Immature natural killer cell (primary cell): ENCODE results near the gene ACSL4. TPM values are rescaled to one million over a fixed set of nuclear protein-coding genes. Genes with fewer than 3 reads are reported as not detected.
"Not testable (repeated sequence)": the region's sequence is repeated elsewhere in the genome, so short reads cannot be mapped to it uniquely, and the experiment has no call there.

Experiments
- DNase-seq, 3 donors: peaks; one replicate each; pipeline ENCODE4 v3.0.0; 2022; ENCODE audit warnings: mixed read lengths in 1 of 3
- H3K27ac Mint-ChIP-seq, 6 donors: one replicate each; pipeline ENCODE4 v1.8.0; 2020; ENCODE audit warnings: mixed read lengths in 6 of 6, mild to moderate bottlenecking in 5 of 6, inconsistent platforms in 4 of 6, moderate library complexity in 3 of 6
- H3K27me3 Mint-ChIP-seq, 3 donors: one replicate each; pipeline ENCODE4 v1.8.0; 2020 to 2021; ENCODE audit warnings: low read depth in 3 of 3, mild to moderate bottlenecking in 3 of 3, mixed read lengths in 3 of 3, moderate library complexity in 3 of 3, inconsistent platforms in 1 of 3
- H3K36me3 Mint-ChIP-seq, 3 donors: one replicate each; pipeline ENCODE4 v1.8.0; 2020; ENCODE audit warnings: mixed read lengths in 3 of 3, inconsistent platforms in 2 of 3, mild to moderate bottlenecking in 2 of 3
- H3K4me1 Mint-ChIP-seq, 2 donors: one replicate each; pipeline ENCODE4 v1.8.0; 2020; ENCODE audit warnings: inconsistent platforms in 2 of 2, mild to moderate bottlenecking in 2 of 2, mixed read lengths in 2 of 2, moderate library complexity in 1 of 2
- H3K4me3 Mint-ChIP-seq, 5 donors: one replicate each; pipeline ENCODE4 v1.8.0; 2020; ENCODE audit warnings: mild to moderate bottlenecking in 5 of 5, mixed read lengths in 5 of 5, inconsistent platforms in 3 of 5, moderate library complexity in 3 of 5
- H3K9me3 Mint-ChIP-seq, 6 donors: one replicate each; pipeline ENCODE4 v1.8.0; 2020; ENCODE audit warnings: mild to moderate bottlenecking in 6 of 6, mixed read lengths in 6 of 6, inconsistent platforms in 4 of 6, moderate library complexity in 3 of 6
- polyA plus RNA-seq, 3 donors: library from polyadenylated mRNA; unstranded; fragments of 300-500 nt; fragmentation: Illumina TruSeq; gene quantifications; one replicate each; pipeline ENCODE4 v1.2.3, GENCODE V29; 2021

The ACSL4 gene
- polyA plus RNA-seq, 3 donors from 2014 or later: 2.6 to 9.5 (median 8.7) TPM

GRCh38 chrX:109747681-109748080 lies 14.6 kb upstream of the ACSL4 start:
- H3K4me3 Mint-ChIP-seq: no peak overlapping the region
- no peaks in the 10 kb centered on the region for H3K36me3 Mint-ChIP-seq
- H3K9me3 Mint-ChIP-seq: no peaks in the 10 kb centered on the region
- H3K27me3 Mint-ChIP-seq: peaks cover 0 to 7% (median under 1%) of the 10 kb centered on the region in 3 donors
- DNase-seq: no peak
- no peaks in the 10 kb centered on the region for H3K4me1 Mint-ChIP-seq
- H3K27ac Mint-ChIP-seq: no peak overlapping the region

DNA sequence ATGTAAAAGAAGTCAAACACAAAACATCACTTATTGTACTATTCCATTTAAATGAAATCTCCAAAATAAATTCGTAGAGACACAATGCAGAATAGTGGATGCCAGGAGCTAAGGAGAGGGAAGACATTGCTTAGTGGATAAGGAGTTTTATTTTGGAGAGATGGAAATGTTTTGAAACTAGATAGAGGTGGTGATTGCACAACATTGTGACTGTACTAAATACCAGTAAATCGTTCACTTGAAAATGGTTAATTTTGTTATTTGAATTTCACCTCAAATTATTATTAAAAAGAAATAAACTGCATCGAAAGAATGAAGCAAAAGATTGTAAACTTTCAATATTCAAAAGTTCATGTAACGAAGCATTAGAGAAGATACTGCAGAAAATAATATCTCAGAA lies 9.7 kb upstream of the ACSL4 start:
- no peaks in the 10 kb centered on the region for H3K9me3 Mint-ChIP-seq
- H3K4me3 Mint-ChIP-seq: no peak overlapping the region
- H3K36me3 Mint-ChIP-seq: no peaks in the 10 kb centered on the region
- DNase-seq: no peak
- no peak overlapping the region for H3K27ac Mint-ChIP-seq
- no peaks in the 10 kb centered on the region for H3K4me1 Mint-ChIP-seq
- peaks cover 0 to 8% (median 2%) of the 10 kb centered on the region in 3 donors for H3K27me3 Mint-ChIP-seq

DNA sequence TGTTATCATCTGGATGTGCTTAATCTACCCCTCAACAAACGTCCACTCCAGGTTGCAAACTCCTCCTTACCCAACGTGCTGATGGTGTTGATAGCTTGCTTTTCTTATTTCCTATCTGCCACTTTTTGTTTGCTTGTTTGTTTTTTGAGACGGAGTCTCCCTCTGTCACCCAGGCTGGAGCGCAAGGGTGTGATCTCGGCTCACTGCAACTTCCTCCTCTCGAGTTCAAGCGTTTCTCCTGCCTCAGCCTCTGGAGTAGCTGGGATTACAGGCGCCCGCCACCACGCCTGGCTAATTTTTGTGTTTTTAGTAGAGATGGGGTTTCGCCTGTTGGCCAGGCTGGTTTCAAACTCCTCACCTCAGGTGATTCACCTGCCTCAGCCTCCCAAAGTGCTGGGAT lies 7.8 kb upstream of the ACSL4 start:
- not testable (repeated sequence) for H3K27me3 Mint-ChIP-seq, H3K4me3 Mint-ChIP-seq, DNase-seq, H3K36me3 Mint-ChIP-seq, H3K4me1 Mint-ChIP-seq, H3K9me3 Mint-ChIP-seq, H3K27ac Mint-ChIP-seq

- Mint-ChIP-seq H3K4me3 (no peak overlapping the region), H3K4me1 (no peaks in the 10 kb centered on the region), H3K36me3 (no peaks in the 10 kb centered on the region), H3K27me3 (peaks cover 0 to 4% (median 2%) of the 10 kb centered on the region in 3 donors), H3K27ac (no peak overlapping the region), H3K9me3 (no peaks in the 10 kb centered on the region)
- no peak for DNase-seq
These were observed 7.4 kb upstream of the ACSL4 start for GRCh38 chrX:109740433-109740809.

DNA sequence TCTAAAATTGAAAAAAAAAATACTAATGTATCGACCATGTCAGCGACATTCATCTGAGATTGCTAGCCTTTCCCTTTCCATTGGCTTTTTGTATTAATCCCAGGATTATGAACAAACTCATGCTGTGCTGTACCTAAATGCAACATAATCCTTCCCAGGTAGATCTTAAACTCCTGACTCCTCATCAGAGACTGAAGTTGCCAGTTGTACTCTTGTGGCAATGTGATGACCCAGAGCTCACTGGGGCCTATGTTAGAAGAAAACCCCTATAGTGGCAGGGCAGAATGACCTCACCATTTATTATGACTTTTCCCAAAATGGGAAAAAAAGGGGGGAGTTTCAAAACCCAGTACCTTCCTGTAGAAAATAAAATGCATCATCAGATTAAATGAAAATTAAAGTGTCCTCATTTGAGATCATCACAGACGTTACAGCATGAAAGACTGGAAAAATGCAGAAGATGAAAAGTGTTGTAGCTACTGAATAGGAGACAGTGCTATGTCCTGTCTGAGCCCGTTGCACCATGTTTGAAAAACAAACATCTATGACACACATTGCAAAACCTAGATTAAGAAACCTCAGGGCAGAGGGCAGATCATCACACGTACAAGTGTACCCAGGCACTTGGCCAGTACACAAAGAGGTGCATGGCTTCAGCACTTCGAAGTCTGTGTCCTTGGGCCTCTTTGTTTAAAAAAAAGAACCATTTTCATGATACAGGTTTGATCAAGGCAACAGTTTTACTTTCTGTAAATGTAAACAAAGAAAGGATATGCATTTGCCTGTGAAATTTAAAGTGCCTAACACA lies 6.8 kb upstream of the ACSL4 start:
- DNase-seq: no peak
- H3K4me3 Mint-ChIP-seq: no peak overlapping the region
- H3K27me3 Mint-ChIP-seq: peaks cover 0 to 4% (median 2%) of the 10 kb centered on the region in 3 donors
- H3K36me3 Mint-ChIP-seq: no peaks in the 10 kb centered on the region
- no peak overlapping the region for H3K27ac Mint-ChIP-seq
- H3K4me1 Mint-ChIP-seq: no peaks in the 10 kb centered on the region
- H3K9me3 Mint-ChIP-seq: no peaks in the 10 kb centered on the region

- Mint-ChIP-seq H3K36me3 (no peaks in the 10 kb centered on the region), H3K27me3 (peaks cover 1 to 4% (median 4%) of the 10 kb centered on the region in 3 donors), H3K9me3 (no peaks in the 10 kb centered on the region), H3K27ac (no peak overlapping the region), H3K4me3 (no peak overlapping the region), H3K4me1 (peaks cover 16 to 26% of the 10 kb centered on the region in 2 donors)
- DNase-seq: no peak
These were observed 2.2 kb upstream of the ACSL4 start for GRCh38 chrX:109735202-109735744.

DNA sequence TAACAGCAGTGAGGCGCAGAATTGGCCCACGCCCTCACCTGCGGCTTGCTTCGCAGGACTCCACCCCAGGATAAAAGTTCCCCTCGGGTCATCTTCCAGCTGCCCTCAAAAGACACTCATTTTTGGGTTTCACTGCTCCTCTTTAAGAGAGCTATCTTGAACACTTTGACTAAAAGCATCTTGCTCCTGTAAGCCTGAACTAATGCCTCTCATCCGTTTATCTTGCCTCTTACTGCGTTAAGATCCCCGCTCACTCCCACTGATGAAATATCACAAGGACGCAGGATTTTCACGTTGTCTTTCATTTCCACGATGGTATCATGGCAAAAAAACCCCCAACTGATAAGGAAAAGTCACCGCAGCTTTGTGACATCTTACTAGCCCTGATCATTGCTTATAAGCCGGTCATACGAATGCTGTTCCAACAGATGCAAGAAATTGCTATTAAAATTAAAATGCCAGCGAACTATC lies 591 bp upstream of the ACSL4 start:
- H3K27ac Mint-ChIP-seq: peak overlapping the region; percentile 80 to 91 (median 86)
- H3K27me3 Mint-ChIP-seq: peaks cover 1 to 4% (median 4%) of the 10 kb centered on the region in 3 donors
- no peaks in the 10 kb centered on the region for H3K9me3 Mint-ChIP-seq
- DNase-seq: no peak
- H3K4me3 Mint-ChIP-seq: peak overlapping the region; percentile 89 to 97 (median 93)
- H3K4me1 Mint-ChIP-seq: peaks cover 26 to 40% of the 10 kb centered on the region in 2 donors
- H3K36me3 Mint-ChIP-seq: no peaks in the 10 kb centered on the region

DNA sequence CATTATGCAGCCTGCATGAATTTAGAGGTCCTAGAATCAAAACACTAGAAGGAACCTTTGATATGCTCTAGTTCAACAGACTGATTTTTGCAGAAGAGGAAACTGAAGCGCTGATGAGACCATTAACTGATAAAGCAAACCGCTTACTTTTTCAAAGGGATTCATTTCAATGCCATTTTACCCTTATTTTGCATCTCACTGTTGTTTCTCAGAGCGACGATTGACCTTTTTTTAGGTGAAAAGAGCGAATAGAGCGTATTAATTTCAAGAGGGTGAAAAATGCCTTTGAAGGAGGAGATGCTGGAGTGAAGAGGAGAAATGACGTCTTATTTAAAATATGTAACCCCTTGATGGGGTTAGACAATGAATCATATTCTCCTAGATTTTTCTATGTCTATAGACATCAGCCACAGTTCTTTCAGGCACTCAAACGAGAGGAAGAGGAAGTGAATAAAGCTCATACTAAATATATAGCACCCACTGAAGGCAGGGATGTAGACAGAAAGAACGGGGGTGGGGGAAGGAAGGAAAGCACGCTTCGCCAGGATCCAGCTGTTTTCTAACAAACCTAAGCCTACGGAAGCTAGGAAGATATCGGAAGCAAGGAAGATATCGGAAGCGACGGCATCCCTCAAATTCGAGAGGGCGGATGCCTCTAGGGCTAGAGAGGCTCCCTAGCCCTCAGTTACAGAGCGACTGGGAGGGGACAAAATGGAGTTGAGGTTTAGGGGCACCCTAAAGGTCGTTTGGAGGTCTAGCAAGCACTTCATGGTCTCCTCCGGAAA lies 848 bp downstream of the ACSL4 start:
- H3K27ac Mint-ChIP-seq: peak overlapping the region; percentile 89 to 97 (median 96)
- H3K27me3 Mint-ChIP-seq: peaks cover 2 to 6% (median 6%) of the 10 kb centered on the region in 3 donors

GRCh38 chrX:109728173-109728535 lies 4.9 kb downstream of the ACSL4 start:
- Mint-ChIP-seq H3K4me1 (peaks cover 39 to 51% of the 10 kb centered on the region in 2 donors), H3K4me3 (peak overlapping the region in 4 of 5 donors; percentile 1 to 65 (median 38)), H3K9me3 (no peaks in the 10 kb centered on the region), H3K27me3 (peaks cover 5 to 14% (median 7%) of the 10 kb centered on the region in 3 donors), H3K36me3 (no peaks in the 10 kb centered on the region), H3K27ac (peak overlapping the region in 5 of 6 donors; percentile 11 to 61 (median 51))
- no peak for DNase-seq

More for the DNA sequence above, 848 bp downstream of the ACSL4 start:
- H3K4me1 Mint-ChIP-seq: peaks cover 40 to 54% of the 10 kb centered on the region in 2 donors
- H3K4me3 Mint-ChIP-seq: peak overlapping the region; percentile 91 to 97 (median 95)
- DNase-seq: peak in 1 of 3 donors; percentile 31
- H3K9me3 Mint-ChIP-seq: no peaks in the 10 kb centered on the region
- H3K36me3 Mint-ChIP-seq: no peaks in the 10 kb centered on the region

DNA sequence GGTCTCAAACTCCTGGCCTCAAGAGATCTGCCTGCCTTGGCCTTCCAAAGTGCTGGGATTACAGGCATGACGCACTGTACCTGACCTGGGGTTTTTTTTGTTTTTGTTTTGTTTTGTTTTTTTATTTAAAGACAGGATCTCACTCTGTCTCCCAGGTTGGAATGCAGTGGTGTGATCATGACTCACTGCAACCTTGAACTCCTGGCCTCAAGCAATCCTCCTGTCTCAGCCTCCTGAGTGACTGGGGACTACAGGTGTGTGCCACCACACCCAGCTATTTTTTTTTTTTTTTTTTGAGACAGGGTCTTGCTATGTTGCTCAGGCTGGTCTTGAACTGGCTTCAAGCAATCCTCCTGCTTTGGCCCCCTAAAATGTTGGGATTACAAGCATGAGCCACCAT lies 8.1 kb downstream of the ACSL4 start:
- H3K36me3 Mint-ChIP-seq, H3K27ac Mint-ChIP-seq, H3K27me3 Mint-ChIP-seq, H3K4me3 Mint-ChIP-seq, DNase-seq, H3K9me3 Mint-ChIP-seq: not testable (repeated sequence)
- peaks cover 24 to 40% of the 10 kb centered on the region in 2 donors for H3K4me1 Mint-ChIP-seq

DNA sequence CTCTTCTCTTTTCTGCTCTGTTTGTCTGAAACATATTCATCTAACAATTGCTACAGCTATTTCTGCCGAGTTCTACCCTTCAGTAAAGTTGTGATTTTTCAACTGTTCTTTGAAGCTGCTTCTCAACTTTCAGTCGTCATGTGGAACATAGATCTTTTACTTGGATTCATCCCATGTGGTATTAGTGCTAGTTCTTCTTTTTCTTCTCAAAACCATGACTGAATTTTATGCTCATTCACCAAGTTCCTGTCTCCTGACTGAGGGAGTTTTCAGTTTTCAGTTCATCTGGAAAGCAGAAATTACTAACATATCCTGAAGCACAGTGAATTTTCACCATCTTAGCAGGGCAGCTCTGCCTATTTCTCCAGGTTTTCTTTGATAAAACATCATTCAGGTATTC lies 12.1 kb downstream of the ACSL4 start:
- Mint-ChIP-seq H3K4me3 (no peak overlapping the region), H3K9me3 (no peaks in the 10 kb centered on the region), H3K27ac (peak overlapping the region in 2 of 6 donors; percentile 46 to 51), H3K36me3 (no peaks in the 10 kb centered on the region), H3K27me3 (peaks cover 2 to 6% (median 4%) of the 10 kb centered on the region in 3 donors), H3K4me1 (peaks cover 2 to 23% of the 10 kb centered on the region in 2 donors)
- DNase-seq: no peak

- H3K27me3 Mint-ChIP-seq: peaks cover 2 to 3% (median 2%) of the 10 kb centered on the region in 3 donors
- H3K4me3 Mint-ChIP-seq: no peak overlapping the region
- H3K36me3 Mint-ChIP-seq: no peaks in the 10 kb centered on the region
- no peaks in the 10 kb centered on the region for H3K9me3 Mint-ChIP-seq
- no peak for DNase-seq
- peaks cover 2 to 23% of the 10 kb centered on the region in 2 donors for H3K4me1 Mint-ChIP-seq
- H3K27ac Mint-ChIP-seq: no peak overlapping the region
These were observed 13.8 kb downstream of the ACSL4 start for GRCh38 chrX:109719264-109719663.

DNA sequence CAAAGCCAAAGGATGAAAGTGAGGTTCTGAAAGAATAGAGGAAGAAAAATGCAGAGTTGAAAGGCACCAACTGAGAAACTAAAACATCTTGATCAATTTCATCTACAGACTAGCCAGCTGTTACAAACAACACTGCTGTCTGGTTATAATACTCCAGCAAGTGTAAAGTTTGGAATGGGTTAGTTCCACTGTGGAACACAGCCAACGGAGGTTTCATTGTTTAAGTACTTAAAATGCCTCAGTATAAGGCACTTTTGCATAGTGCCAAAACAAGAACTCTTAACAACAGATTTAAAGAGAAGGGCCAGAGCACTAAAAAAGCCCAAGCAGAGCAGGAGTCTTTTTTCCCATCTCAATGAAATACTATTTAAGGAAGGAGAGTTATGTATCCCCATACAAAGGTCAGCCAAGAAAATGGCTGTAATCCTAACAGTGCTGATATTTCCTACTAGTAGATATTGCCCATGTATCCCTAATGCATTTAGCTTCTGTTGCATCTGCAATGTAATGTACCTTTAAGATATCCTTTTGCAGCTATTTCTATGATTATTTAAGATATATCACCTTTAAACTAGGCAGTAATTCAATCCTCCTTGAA lies 16.5 kb downstream of the ACSL4 start:
- DNase-seq: no peak
- Mint-ChIP-seq H3K9me3 (no peaks in the 10 kb centered on the region), H3K4me3 (no peak overlapping the region), H3K27me3 (peaks cover 0 to 2% (median 2%) of the 10 kb centered on the region in 3 donors), H3K27ac (no peak overlapping the region), H3K4me1 (peaks cover 2 to 23% of the 10 kb centered on the region in 2 donors), H3K36me3 (no peaks in the 10 kb centered on the region)
